Activated naive CD4-positive, alpha-beta T cell treated with anti-CD3 and anti-CD28 coated beads, Interleukin-2, amount 10 ng/mL, durations not matched to agents 7 days and 5 days (primary cell): ENCODE results near the gene NADSYN1.

Source experiments
- CTCF ChIA-PET: fragments of 350-600 bp; sonication (Branson Sonifier 250); formaldehyde crosslinking; loops from one replicate; lab custom pipeline; 2021; ENCODE audit warnings: antibody characterized with exemption; lab: Charles Lee
- DNase-seq: peaks from one replicate; pipeline ENCODE4 v3.0.0-alpha.2; 2020
- H3K27ac Mint-ChIP-seq: one replicate; pipeline ENCODE4 v1.8.0; 2021; ENCODE audit warnings: mild to moderate bottlenecking, moderate library complexity, mixed read lengths
- H3K27me3 Mint-ChIP-seq: one replicate; pipeline ENCODE4 v1.8.0; 2021; ENCODE audit warnings: mild to moderate bottlenecking, mixed read lengths
- H3K36me3 Mint-ChIP-seq: one replicate; pipeline ENCODE4 v1.8.0; 2021; ENCODE audit warnings: mixed read lengths
- H3K4me1 Mint-ChIP-seq: one replicate; pipeline ENCODE4 v1.8.0; 2021; ENCODE audit warnings: mixed read lengths
- H3K4me3 Mint-ChIP-seq: one replicate; pipeline ENCODE4 v1.8.0; 2021; ENCODE audit warnings: mild to moderate bottlenecking, moderate library complexity, mixed read lengths
- H3K9me3 Mint-ChIP-seq: one replicate; pipeline ENCODE4 v1.8.0; 2021; ENCODE audit warnings: mixed read lengths

Gene NADSYN1

GRCh38 chr11:71425860-71426259 is 27.1 kb upstream of the NADSYN1 start:
- Mint-ChIP-seq H3K4me1 (peaks cover 2% of the 10 kb centered on the region), H3K9me3 (no peaks in the 10 kb centered on the region), H3K36me3 (no peaks in the 10 kb centered on the region), H3K4me3 (no peak overlapping the region), H3K27ac (no peak overlapping the region), H3K27me3 (peaks cover 11% of the 10 kb centered on the region)
- CTCF ChIA-PET: interaction anchor here (0.6 kb wide), 1 partner anchor 29 kb away, joined by 3 read pairs; no protein-coding TSS in a partner anchor
- DNase-seq: no peak

- Mint-ChIP-seq H3K27me3 (peaks cover 11% of the 10 kb centered on the region), H3K27ac (no peak overlapping the region), H3K4me3 (no peak overlapping the region), H3K9me3 (no peaks in the 10 kb centered on the region), H3K4me1 (peaks cover 2% of the 10 kb centered on the region), H3K36me3 (no peaks in the 10 kb centered on the region)
- CTCF ChIA-PET: no interaction called here
- no peak for DNase-seq
Observed at GRCh38 chr11:71426413-71426812, 26.6 kb upstream of the NADSYN1 start.

- DNase-seq: no peak
- H3K4me3 Mint-ChIP-seq: no peak overlapping the region
- peaks cover 2% of the 10 kb centered on the region for H3K4me1 Mint-ChIP-seq
- H3K36me3 Mint-ChIP-seq: no peaks in the 10 kb centered on the region
- CTCF ChIA-PET: no interaction called here
- peak overlapping the region; percentile 70 for H3K27ac Mint-ChIP-seq
- H3K9me3 Mint-ChIP-seq: no peaks in the 10 kb centered on the region
- H3K27me3 Mint-ChIP-seq: peaks cover 11% of the 10 kb centered on the region
Observed at GRCh38 chr11:71428861-71429435, 24.1 kb upstream of the NADSYN1 start.

GRCh38 chr11:71429701-71430100 is 23.3 kb upstream of the NADSYN1 start:
- H3K4me3 Mint-ChIP-seq: no peak overlapping the region
- H3K27me3 Mint-ChIP-seq: peaks cover 11% of the 10 kb centered on the region
- H3K9me3 Mint-ChIP-seq: no peaks in the 10 kb centered on the region
- H3K27ac Mint-ChIP-seq: no peak overlapping the region
- H3K4me1 Mint-ChIP-seq: peaks cover 2% of the 10 kb centered on the region
- CTCF ChIA-PET: interaction anchor here (1.0 kb wide), 1 partner anchor 9 kb away, joined by 3 read pairs; no protein-coding TSS in a partner anchor
- DNase-seq: no peak
- H3K36me3 Mint-ChIP-seq: no peaks in the 10 kb centered on the region

GRCh38 chr11:71430166-71430565 is 22.8 kb upstream of the NADSYN1 start:
- Mint-ChIP-seq H3K27ac (no peak overlapping the region), H3K27me3 (peaks cover 11% of the 10 kb centered on the region), H3K9me3 (no peaks in the 10 kb centered on the region), H3K4me3 (no peak overlapping the region), H3K36me3 (peaks cover 3% of the 10 kb centered on the region), H3K4me1 (peaks cover 2% of the 10 kb centered on the region)
- CTCF ChIA-PET: interaction anchor here (1.0 kb wide), 1 partner anchor 10 kb away, joined by 3 read pairs; no protein-coding TSS in a partner anchor
- no peak for DNase-seq

- Mint-ChIP-seq H3K4me1 (peaks cover 2% of the 10 kb centered on the region), H3K27me3 (peaks cover 7% of the 10 kb centered on the region), H3K27ac (no peak overlapping the region), H3K9me3 (no peaks in the 10 kb centered on the region), H3K36me3 (peaks cover 7% of the 10 kb centered on the region), H3K4me3 (no peak overlapping the region)
- CTCF ChIA-PET: no interaction called here
- DNase-seq: no peak
Observed at GRCh38 chr11:71431271-71431670, 21.7 kb upstream of the NADSYN1 start.

- Mint-ChIP-seq H3K27me3 (peaks cover 7% of the 10 kb centered on the region), H3K36me3 (peaks cover 10% of the 10 kb centered on the region), H3K4me3 (no peak overlapping the region), H3K4me1 (peaks cover 2% of the 10 kb centered on the region), H3K27ac (peak overlapping the region; percentile 62), H3K9me3 (no peaks in the 10 kb centered on the region)
- CTCF ChIA-PET: no interaction called here
- no peak for DNase-seq
Observed at GRCh38 chr11:71432761-71433647, 20.0 kb upstream of the NADSYN1 start.

GRCh38 chr11:71433648-71434450 is 19.2 kb upstream of the NADSYN1 start:
- Mint-ChIP-seq H3K27ac (no peak overlapping the region), H3K9me3 (no peaks in the 10 kb centered on the region), H3K4me1 (peaks cover 2% of the 10 kb centered on the region), H3K4me3 (no peak overlapping the region), H3K27me3 (peaks cover 7% of the 10 kb centered on the region), H3K36me3 (peaks cover 10% of the 10 kb centered on the region)
- CTCF ChIA-PET: no interaction called here
- DNase-seq: no peak

- CTCF ChIA-PET: no interaction called here
- H3K4me1 Mint-ChIP-seq: no peaks in the 10 kb centered on the region
- H3K4me3 Mint-ChIP-seq: no peak overlapping the region
- H3K36me3 Mint-ChIP-seq: peaks cover 12% of the 10 kb centered on the region
- H3K27ac Mint-ChIP-seq: no peak overlapping the region
- H3K9me3 Mint-ChIP-seq: no peaks in the 10 kb centered on the region
- H3K27me3 Mint-ChIP-seq: no peaks in the 10 kb centered on the region
- DNase-seq: no peak
Observed at GRCh38 chr11:71434576-71435130, 18.4 kb upstream of the NADSYN1 start.

- Mint-ChIP-seq H3K27ac (no peak overlapping the region), H3K27me3 (no peaks in the 10 kb centered on the region)
- CTCF ChIA-PET: interaction anchor here (2.1 kb wide), 1 partner anchor 10 kb away, joined by 5 read pairs; no protein-coding TSS in a partner anchor
Observed at GRCh38 chr11:71435278-71435951, 17.6 kb upstream of the NADSYN1 start.

GRCh38 chr11:71436861-71437260 is 16.1 kb upstream of the NADSYN1 start:
- Mint-ChIP-seq H3K9me3 (no peaks in the 10 kb centered on the region), H3K36me3 (peaks cover 25% of the 10 kb centered on the region), H3K27ac (no peak overlapping the region), H3K4me3 (no peak overlapping the region), H3K4me1 (no peaks in the 10 kb centered on the region), H3K27me3 (no peaks in the 10 kb centered on the region)
- CTCF ChIA-PET: interaction anchor here (2.1 kb wide), 1 partner anchor 9 kb away, joined by 5 read pairs; no protein-coding TSS in a partner anchor
- no peak for DNase-seq

More at GRCh38 chr11:71435278-71435951, 17.6 kb upstream of the NADSYN1 start:
- DNase-seq: no peak
- Mint-ChIP-seq H3K4me3 (no peak overlapping the region), H3K4me1 (no peaks in the 10 kb centered on the region), H3K9me3 (no peaks in the 10 kb centered on the region), H3K36me3 (peaks cover 20% of the 10 kb centered on the region)

GRCh38 chr11:71437399-71437798 is 15.6 kb upstream of the NADSYN1 start:
- Mint-ChIP-seq H3K4me3 (no peak overlapping the region), H3K4me1 (no peaks in the 10 kb centered on the region), H3K36me3 (peaks cover 28% of the 10 kb centered on the region), H3K27me3 (no peaks in the 10 kb centered on the region), H3K9me3 (no peaks in the 10 kb centered on the region), H3K27ac (no peak overlapping the region)
- DNase-seq: no peak
- CTCF ChIA-PET: interaction anchor here (2.1 kb wide), 1 partner anchor 8 kb away, joined by 5 read pairs; no protein-coding TSS in a partner anchor

GRCh38 chr11:71437879-71438278 is 15.1 kb upstream of the NADSYN1 start:
- no peak overlapping the region for H3K27ac Mint-ChIP-seq
- no peaks in the 10 kb centered on the region for H3K9me3 Mint-ChIP-seq
- no peaks in the 10 kb centered on the region for H3K27me3 Mint-ChIP-seq
- CTCF ChIA-PET: interaction anchor here (2.1 kb wide), 1 partner anchor 8 kb away, joined by 5 read pairs; no protein-coding TSS in a partner anchor
- no peak for DNase-seq
- peaks cover 32% of the 10 kb centered on the region for H3K36me3 Mint-ChIP-seq
- no peak overlapping the region for H3K4me3 Mint-ChIP-seq
- H3K4me1 Mint-ChIP-seq: no peaks in the 10 kb centered on the region
